ENCODE results near the gene PGAM2.
"Not testable (repeated sequence)": the region's sequence is repeated elsewhere in the genome, so short reads cannot be mapped to it uniquely, and the experiment has no call there.

Gene PGAM2

DNA sequence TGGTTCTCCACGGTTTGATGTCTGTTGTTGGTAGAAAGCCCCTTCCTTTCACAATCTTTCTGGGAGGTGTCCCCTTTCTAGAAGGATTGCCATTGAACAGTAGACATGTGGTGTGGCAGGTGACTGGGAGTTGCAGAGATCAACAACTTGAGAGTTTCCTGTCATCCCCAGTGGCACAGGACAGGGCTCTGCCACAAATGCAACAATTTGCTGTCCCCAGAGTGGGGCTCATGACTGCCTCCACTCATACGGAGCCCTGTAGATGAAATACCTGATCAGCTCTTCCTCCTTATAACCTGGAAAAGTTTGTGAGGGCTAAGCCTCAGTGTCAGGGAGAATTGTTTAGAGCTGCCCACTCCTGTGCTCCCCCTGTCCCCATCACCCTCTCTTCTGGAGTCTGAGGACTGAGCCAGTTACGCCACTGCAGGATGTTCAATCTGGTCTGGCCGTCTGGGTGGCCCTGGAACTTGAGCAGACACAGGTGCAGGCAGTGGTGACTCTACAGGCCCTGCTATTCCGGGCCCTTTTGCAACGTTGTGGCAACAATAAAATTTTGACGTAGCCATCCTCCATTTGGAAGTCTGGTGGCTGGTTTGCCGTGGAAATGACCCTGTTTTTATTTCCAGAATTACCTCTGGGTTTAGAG, 14.3 kb downstream of the PGAM2 start:
- DNase-seq (ENCODE audit: low read depth), result no peak

DNA sequence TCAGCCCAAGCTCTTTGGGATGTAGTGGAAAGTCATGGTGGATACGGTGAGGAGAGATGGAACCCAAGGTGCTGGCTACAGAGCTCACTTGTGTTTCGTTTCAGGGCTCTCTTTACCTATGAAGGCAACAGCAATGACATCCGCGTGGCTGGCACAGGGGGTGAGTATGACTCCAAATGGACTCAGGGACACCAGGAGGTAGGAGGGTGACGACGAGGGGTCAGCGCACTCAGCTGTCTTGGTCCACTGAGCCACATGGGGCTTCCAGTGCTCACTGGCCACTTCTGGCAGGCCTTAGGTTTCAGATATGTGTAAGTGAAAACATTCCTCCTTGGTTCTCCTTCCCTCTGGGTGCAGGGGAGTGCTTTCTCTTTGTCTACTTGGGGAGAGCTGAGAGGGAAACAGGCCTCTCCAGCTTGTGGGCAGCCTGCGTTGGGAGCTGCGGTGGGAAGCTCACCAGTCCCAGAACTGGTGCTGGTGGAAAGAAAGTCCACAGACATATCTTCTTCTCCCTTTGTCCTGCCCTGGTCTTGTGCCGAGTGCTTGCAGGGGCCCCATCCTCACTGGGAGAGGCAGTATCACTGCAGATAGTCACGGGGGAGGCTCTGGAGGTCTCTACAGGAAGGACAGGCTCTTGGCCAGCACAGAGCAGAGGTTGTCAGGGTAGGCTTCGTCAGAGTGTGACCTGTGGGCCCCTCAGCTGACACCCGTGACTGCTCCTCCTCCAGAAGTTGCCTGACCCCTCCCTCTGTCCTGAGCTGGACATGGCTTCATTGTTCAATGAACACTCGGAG, 15.0 kb downstream of the PGAM2 start:
- no peak for DNase-seq (ENCODE audit: low read depth)

- DNase-seq (ENCODE audit: low read depth), result no peak
These were observed 17.2 kb downstream of the PGAM2 start for GRCh38 chr7:44048031-44048795.

GRCh38 chr7:44046321-44047061, 18.9 kb downstream of the PGAM2 start:
- DNase-seq (ENCODE audit: low read depth), result no peak

DNA sequence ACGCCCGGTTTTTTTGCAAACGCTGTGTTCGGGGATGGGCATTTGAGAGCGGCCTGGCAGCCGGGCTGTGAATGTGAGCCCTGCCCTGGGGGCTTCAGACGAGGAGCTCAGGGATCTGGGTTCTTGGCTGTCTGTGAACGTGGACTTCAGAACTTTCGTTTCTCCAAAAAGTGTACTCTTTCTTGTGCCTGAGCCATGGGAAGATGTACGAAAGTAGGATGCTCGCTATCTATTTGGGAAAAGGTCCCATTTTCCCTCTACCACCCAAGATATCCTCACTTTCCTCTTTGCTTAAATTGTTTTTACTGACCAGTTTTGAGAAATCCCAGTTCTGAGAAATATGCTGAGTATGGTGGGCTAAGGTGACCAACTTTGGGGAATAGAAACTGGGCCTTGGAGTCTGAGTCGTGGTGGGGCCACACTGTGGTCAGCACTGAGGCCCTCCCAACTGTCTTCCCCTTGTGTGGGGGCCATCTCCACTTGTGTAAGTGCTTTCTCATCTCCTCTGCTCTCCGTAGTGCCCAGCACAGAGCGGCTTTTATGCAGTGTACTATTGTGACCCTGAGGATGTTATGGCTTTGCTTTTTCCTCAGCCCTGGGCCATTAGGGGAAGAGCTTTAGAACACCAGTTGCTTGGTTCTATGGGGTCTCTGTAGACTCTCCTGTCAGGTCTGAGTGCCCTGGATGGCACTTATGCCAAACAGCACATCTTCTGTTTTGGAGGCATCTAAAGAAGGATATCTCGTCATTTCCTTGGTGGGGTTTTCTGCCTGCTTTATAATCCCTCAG, 19.9 kb downstream of the PGAM2 start:
- DNase-seq (ENCODE audit: low read depth), result no peak

DNA sequence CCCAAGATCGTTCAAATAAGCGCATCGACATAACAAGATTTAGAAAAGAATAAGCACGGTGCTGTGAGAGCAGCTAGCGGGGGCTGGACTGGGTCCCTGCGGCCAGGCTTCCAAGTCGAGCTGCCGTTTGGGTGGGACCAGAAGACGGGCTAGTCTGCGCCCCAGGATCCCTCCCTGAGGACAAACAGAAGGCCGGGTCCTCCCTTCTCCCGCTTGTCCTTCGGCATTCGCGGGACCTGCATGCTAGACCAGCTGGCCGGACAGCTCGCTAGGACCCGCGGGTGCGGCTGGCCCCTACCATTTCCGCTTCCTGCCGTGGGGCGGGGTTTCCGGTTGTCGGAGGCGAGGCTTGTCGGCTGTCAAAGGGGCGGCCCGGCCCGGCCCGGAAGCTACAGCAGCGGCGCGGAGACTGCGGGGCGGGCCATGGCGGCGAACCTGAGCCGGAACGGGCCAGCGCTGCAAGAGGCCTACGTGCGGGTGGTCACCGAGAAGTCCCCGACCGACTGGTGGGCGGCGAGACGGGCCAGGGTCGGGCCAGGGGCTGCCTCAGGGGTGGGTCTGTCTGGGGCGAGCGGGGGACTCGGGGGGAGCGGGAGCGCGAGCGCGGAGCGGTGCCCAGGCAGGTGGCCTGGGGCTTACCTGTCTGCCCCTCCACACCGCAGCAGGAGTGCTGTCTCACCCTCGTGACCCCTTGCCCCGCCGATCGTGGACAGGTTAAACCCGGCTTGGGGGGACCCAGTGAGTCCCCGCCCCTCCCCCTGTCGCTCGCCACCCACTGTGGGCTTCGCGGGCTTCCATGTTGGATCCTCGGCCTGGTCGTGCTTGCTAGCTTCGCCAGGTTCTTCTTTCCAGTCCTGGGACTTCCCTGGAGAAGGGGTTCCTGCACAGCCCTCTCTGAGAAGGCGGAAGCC, 20.8 kb downstream of the PGAM2 start, which contains the start of gene DBNL:
Gene DBNL, plus strand, starts transcription at position 388 of the 911 bp plus-strand sequence. Its CDS starts 36 bp downstream, at position 424.
- DNase-seq (ENCODE audit: low read depth), result peak; percentile 91

- no peak for DNase-seq (ENCODE audit: low read depth)
These were observed 21.5 kb downstream of the PGAM2 start for GRCh38 chr7:44043902-44044301.

GRCh38 chr7:44042221-44042620, 23.1 kb downstream of the PGAM2 start:
- no peak for DNase-seq (ENCODE audit: low read depth)

DNA sequence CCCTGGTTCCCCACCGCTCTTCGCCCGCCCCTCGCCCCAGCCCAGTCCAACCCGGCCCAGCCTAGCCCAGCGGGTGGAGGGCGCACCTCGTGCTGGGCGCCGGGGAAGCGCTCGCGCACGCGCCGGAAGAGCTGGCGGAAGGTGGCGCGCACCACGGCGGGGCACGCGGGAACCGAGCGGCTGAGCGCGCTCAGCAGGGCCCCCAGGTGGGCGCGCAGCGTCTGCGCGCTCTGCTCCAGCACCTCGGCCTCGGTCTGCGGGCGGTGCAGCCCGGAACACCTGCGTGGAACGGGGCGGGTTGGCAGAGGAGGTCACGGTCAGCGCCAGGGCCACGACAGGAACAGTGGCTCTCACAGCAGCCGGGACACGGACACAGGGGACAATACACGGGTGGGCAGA, 24.9 kb downstream of the PGAM2 start:
- not testable (repeated sequence) for DNase-seq (ENCODE audit: low read depth)

GRCh38 chr7:44039800-44040492, 25.4 kb downstream of the PGAM2 start:
- not testable (repeated sequence) for DNase-seq (ENCODE audit: low read depth)

DNA sequence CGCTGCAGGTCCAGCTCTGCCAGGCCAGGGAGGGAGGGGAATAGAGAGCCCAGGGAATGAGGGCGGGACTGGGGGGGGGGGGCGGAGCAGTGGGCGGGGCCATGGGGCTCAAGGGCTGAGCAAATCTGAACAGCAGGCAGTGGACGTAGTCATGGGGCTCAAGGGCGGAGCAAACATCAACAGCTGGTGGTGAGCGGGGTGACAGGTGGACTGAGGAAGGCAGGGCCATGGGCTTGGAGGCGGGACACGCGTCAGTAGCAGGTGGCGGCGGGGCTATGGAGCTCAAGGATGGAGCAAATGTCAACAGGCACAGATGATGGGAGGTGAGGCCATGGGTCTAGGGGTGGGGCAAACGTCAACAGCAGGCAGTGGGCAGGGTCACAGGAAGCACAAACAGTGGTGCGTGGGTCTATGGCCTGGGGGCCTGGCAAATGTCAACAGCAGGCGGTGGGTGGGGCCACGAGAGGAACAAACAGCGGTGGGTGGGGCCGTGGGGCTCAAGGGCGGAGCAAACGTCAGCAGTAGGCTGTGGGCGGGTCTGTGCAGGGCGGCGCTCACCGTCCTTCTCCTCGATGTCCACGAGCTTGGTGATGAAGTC, 26.3 kb downstream of the PGAM2 start:
- peak; percentile 64 for DNase-seq (ENCODE audit: low read depth)

DNA sequence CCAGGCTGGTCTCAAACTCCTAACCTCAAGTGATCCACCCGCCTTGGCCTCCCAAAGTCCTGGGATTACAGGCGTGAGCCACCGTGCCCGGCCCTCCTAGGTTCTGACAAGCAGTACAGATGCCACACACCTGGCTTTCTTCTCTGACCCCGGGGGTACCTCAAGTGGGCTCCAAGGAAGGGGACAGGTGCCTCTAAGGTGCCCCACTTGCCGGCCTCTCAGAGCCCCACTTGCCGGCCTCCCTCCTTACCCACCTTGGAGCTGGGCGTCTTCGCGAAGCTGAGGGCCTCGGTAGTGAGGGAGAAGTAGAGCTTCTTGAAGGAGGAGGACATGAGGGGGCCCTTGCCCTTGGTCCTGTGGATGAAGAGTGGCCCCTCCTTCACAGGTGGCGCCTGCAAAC, 26.8 kb downstream of the PGAM2 start:
- DNase-seq (ENCODE audit: low read depth), result not testable (repeated sequence)

DNA sequence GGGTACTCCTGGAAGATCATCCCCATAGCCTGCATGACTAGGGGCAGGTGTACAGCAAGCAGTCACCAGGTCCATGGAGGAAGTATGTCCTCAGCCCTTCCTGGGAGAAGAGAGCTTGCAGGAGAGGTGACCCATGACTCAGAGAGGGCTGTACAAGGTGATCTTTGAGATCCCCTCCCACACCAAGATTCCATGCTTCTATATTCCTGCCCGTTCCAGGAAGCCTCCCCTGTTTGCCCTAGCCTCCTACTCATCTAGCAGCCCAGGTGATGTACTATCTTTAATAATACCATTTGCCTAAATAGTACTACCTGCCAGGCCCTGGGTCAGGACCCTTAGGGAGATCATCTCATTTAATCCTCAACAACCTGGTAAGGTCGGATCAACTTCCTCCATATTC, 27.4 kb downstream of the PGAM2 start:
- DNase-seq (ENCODE audit: low read depth), result not testable (repeated sequence)

DNA sequence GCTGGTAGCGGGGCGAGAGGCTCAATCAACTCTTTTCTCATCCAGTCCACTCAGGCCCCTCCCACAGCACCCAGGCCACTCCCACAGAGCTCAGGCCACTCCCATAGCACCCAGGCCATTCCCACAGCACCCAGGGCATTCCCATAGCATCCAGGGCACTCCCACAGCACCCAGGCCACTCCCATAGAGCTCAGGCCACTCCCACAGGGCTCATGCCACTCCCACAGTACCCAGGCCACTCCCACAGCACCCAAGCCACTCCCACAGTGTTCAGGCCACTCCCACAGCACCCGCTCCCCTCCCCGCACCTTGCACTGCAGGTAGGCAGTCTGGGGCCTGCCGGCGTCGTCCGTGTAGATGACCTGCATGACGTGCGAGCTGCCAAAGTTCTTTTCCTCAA, 29.0 kb downstream of the PGAM2 start:
- peak; percentile 56 for DNase-seq (ENCODE audit: low read depth)

DNA sequence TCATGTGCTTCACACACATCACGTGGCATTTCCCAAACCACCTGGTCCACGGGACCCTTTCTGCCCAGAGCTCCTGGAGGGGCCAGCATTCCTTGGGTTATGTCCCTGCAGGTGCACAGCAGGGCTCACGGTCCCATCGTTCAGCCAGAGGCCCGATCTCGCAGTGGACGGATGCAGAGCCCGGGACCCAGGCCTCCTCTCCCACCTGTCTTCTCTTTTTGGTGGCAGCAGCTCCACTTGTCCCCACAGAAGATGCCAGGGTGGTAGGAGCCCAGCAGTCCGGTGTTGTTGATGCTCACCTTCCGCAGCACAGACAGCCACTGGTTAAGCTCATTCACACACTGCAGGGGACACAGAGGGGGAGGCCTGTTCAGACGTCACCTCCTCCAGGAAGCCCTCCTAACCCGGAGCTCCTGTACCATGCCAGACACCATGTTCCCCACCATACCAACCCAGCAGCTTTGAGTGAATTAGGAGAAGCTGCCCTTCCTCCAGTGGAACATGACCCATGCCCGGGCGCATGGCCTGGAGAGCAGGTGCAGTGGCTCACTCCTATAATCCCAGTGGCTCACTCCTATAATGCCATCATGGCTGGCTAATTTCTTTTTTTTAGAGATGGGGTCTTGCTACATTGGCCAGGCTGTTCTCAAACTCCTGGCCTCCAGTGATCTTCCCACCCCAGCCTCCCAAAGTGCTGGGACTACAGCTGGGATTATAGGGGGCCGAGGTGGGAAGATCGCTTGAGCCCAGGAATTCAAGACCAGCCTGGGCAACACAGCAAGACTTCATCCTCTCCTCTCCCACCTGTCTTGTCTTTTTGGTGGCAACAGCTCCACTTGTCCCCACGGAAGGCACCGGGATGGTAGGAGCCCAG, 31.2 kb downstream of the PGAM2 start:
- DNase-seq (ENCODE audit: low read depth), result not testable (repeated sequence)

DNA sequence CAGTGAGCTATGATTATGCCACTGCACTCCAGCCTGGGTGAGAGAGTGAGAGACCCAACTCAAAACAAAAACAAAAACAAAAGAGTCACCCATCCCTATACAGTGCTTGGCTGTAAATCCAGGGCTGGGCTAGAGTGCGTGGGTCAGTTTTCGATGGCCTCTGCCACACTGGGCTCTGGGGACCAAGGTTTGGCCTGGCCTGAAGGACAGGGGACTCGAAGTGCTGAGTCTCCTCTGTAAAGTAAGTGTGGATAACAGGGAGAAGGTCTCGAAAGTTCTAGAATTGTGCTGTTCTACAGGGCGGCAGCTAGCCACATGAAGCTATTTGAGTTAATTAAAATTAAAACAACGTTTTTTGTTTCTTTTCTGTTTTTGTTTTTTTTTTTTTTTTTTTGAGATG, 33.3 kb downstream of the PGAM2 start:
- not testable (repeated sequence) for DNase-seq (ENCODE audit: low read depth)

DNA sequence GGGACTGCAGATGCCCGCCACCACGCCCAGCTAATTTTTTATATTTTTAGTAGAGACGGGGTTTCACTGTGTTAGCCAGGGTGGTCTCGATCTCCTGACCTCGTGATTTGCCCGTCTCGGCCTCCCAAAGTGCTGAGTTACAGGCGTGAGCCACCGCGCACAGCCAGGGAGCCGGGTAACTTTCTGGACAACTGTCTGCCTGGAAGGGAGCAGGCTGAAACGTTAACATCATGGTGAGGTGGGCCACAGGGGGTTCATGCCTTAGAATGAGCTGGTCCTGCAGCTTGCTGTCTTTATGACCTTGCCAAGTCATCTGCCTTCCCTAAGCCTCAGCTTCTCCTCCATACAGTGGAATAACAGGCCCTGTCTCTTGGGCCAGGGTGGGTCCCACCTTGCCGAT, 34.0 kb downstream of the PGAM2 start:
- not testable (repeated sequence) for DNase-seq (ENCODE audit: low read depth)

GRCh38 chr7:44030029-44030428, 35.3 kb downstream of the PGAM2 start:
- not testable (repeated sequence) for DNase-seq (ENCODE audit: low read depth)

All from EH (cell line).